ENCODE measurements around the gene SNX25. TPM values are rescaled to one million over a fixed set of nuclear protein-coding genes. Genes with fewer than 3 reads are reported as not detected.
A peak's percentile ranks its signal among the peaks of the same experiment; 100 is the strongest.

The SNX25 gene
- polyA plus RNA-seq, 1 of the 3 experiments (the other 2 are of a cell fraction): 8.5 TPM

GRCh38 chr4:185412412-185412811, 203.0 kb downstream of the SNX25 start:
- ChIA-PET CTCF (interaction anchor here (0.6 to 1.2 kb wide), 3 partner anchors 44 to 609 kb away, joined by 3 to 4 read pairs (median 3); no protein-coding TSS in a partner anchor), POLR2A (no interaction called here)
- H3K4me1 ChIP-seq (ENCODE audit: control insufficient read depth in 1 of 2, insufficient read depth in 2 of 2, low read depth in 1 of 2, low read length in 1 of 2): 0 out of 4 replicates have a peak, but pooled peaks cover 0 to 8% of the 10 kb centered on the region in 2 experiments

More at GRCh38 chr4:185412412-185412811, 203.0 kb downstream of the SNX25 start:
- Histone ChIP-seq H3K4me2 (peak overlapping the region; percentile 12; the same call in 1 of the 2 replicates), H3K79me2 (ENCODE audit: insufficient read depth) (no peaks in the 10 kb centered on the region), H3F3A (replicated peaks; ENCODE audit: insufficient read depth) (peaks cover 9% of the 10 kb centered on the region), H3K4me3 (ENCODE audit: low read depth in 2 of 2, low read length in 1 of 2) (no peak overlapping the region), H2AFZ (ENCODE audit: low read depth) (no peak overlapping the region), H4K20me1 (ENCODE audit: insufficient read depth) (no peaks in the 10 kb centered on the region), H3K9me2 (no peaks in the 10 kb centered on the region), H3K9ac (peak overlapping the region; percentile 25; the same call in 1 of the 2 replicates), H3K27me3 (ENCODE audit: insufficient read depth) (no peaks in the 10 kb centered on the region), H3K27ac (ENCODE audit: low read depth in 2 of 2, low read length in 1 of 2) (peak overlapping the region in 1 of 2 experiments; percentile 37; a peak in 2 of 4 replicates), H3K36me3 (replicated peaks in 1 of 2; ENCODE audit: control insufficient read depth in 1 of 2, insufficient read depth in 2 of 2, low read length in 1 of 2) (peaks cover 60% of the 10 kb centered on the region in 2 experiments), H3K9me3 (no peaks in the 10 kb centered on the region)
- 91% methylated on average over 5 of the region's 5 CpGs for WGBS (ENCODE audit: low lambda C conversion rate)
- TF ChIP-seq FOXJ3 (CRISPR knock-in tag; IDR thresholded peaks at IDR 0.05): no peak
- no peak for TF ChIP-seq FOXM1 (IDR thresholded peaks at IDR 0.05; ENCODE audit: low read depth)
- TF ChIP-seq NRF1 (IDR thresholded peaks at IDR 0.05; ENCODE audit: low read depth, low read length): no peak
- TF ChIP-seq YY1 (IDR thresholded peaks at IDR 0.05; ENCODE audit: low read depth): no peak
- no peak for TF ChIP-seq POLR2AphosphoS5 (IDR thresholded peaks at IDR 0.05; ENCODE audit: low read depth, low read length)
- TF ChIP-seq NFIC (IDR thresholded peaks at IDR 0.05; ENCODE audit: borderline replicate concordance): no peak
- no peak for TF ChIP-seq MAX (IDR thresholded peaks at IDR 0.05; ENCODE audit: low read depth)
- no peak for TF ChIP-seq USF1 (IDR thresholded peaks at IDR 0.05; ENCODE audit: borderline replicate concordance, low read depth)
- TF ChIP-seq JUND (IDR thresholded peaks at IDR 0.05): no peak
- TF ChIP-seq EP300 (IDR thresholded peaks at IDR 0.05; ENCODE audit: borderline replicate concordance in 1 of 2, low read depth in 1 of 2, low read length in 1 of 2): no peak
- TF ChIP-seq REST (IDR thresholded peaks at IDR 0.05; ENCODE audit: low read depth, low read length): no peak
- TF ChIP-seq RFX5 (IDR thresholded peaks at IDR 0.05; ENCODE audit: low read length): no peak
- no peak for TF ChIP-seq RXRA (IDR thresholded peaks at IDR 0.05; ENCODE audit: borderline replicate concordance, low read depth)
- TF ChIP-seq CTCF (IDR thresholded peaks at IDR 0.05): no peak
- no peak for TF ChIP-seq TCF12 (IDR thresholded peaks at IDR 0.05)
- TF ChIP-seq RAD21 (IDR thresholded peaks at IDR 0.05; ENCODE audit: low read length): no peak
- no peak for TF ChIP-seq TAF1 (IDR thresholded peaks at IDR 0.05; ENCODE audit: borderline replicate concordance, low read depth, low read length)
- no peak for DNase-seq

Other genes starting within 250 kb of the SNX25 start
- not detected in 2 replicates for gene HELT, start 191.1 kb upstream of the SNX25 start, polyA plus RNA-seq (2012; rRNA removed)
- 36.2 and 40.5 TPM in 2 replicates for gene SLC25A4, start 66.3 kb upstream of the SNX25 start, polyA plus RNA-seq (2012; rRNA removed)
- 10.6 and 14.1 TPM in 2 replicates for gene CFAP97, start 5.6 kb upstream of the SNX25 start, polyA plus RNA-seq (2012; rRNA removed)
- 0.30 and 0.52 TPM in 2 replicates for gene LRP2BP, start 186.3 kb downstream of the SNX25 start, polyA plus RNA-seq (2012; rRNA removed)
- 10.1 and 11.6 TPM in 2 replicates for gene ANKRD37, start 187.2 kb downstream of the SNX25 start, polyA plus RNA-seq (2012; rRNA removed)
- gene UFSP2, start 216.4 kb downstream of the SNX25 start, polyA plus RNA-seq (2012; rRNA removed): 15.5 and 17.6 TPM in 2 replicates